Trophoblast cell (in vitro differentiated cells and primary cell): ENCODE results near the gene NPIPA3.
"Not testable (repeated sequence)": the region's sequence is repeated elsewhere in the genome, so short reads cannot be mapped to it uniquely, and the experiment has no call there.

Source experiments
- DNase-seq, 2 donors: peaks; one replicate each; pipeline ENCODE4 v3.0.0-alpha.2; 2016
- H2AFZ ChIP-seq: 2 replicates; pipeline ENCODE4 v1.6.1; 2013; ENCODE audit warnings: low read length, moderate library complexity, mild to moderate bottlenecking; ENCODE audit not compliant: insufficient read depth, poor library complexity
- H2AK5ac ChIP-seq: 2 replicates; pipeline ENCODE4 v1.6.1; 2013; ENCODE audit warnings: mild to moderate bottlenecking, low read length
- H2BK120ac ChIP-seq: 2 replicates; pipeline ENCODE4 v1.6.1; 2013; ENCODE audit warnings: low read length, mild to moderate bottlenecking, moderate library complexity; ENCODE audit not compliant: insufficient read depth, poor library complexity
- H2BK12ac ChIP-seq: 2 replicates; pipeline ENCODE4 v1.6.1; 2013; ENCODE audit warnings: mild to moderate bottlenecking, low read length, moderate library complexity
- H2BK5ac ChIP-seq: 2 replicates; pipeline ENCODE4 v1.6.1; 2013; ENCODE audit warnings: low read length, low read depth, moderate library complexity, mild to moderate bottlenecking; ENCODE audit not compliant: poor library complexity
- H3K14ac ChIP-seq: 2 replicates; pipeline ENCODE4 v1.6.1; 2013; ENCODE audit warnings: mild to moderate bottlenecking, low read length
- H3K18ac ChIP-seq: 2 replicates; pipeline ENCODE4 v1.6.1; 2013; ENCODE audit warnings: mild to moderate bottlenecking, low read length
- H3K23ac ChIP-seq: 2 replicates; pipeline ENCODE4 v1.6.1; 2013; ENCODE audit warnings: low read length
- H3K27ac ChIP-seq: 2 replicates; pipeline ENCODE4 v1.5.1; 2013; ENCODE audit warnings: low read depth, mild to moderate bottlenecking, inconsistent platforms, low read length, moderate library complexity
- H3K27me3 ChIP-seq: 2 replicates; pipeline ENCODE4 v1.6.1; 2013; ENCODE audit warnings: inconsistent platforms, mild to moderate bottlenecking, low read length, moderate library complexity; ENCODE audit not compliant: insufficient read depth
- H3K36me3 ChIP-seq, 2 experiments: 1 replicate in 1 of 2; 2 replicates in 1 of 2; pipeline ENCODE4 v1.6.1; 2013; ENCODE audit warnings: low read length in 2 of 2, mild to moderate bottlenecking in 2 of 2, moderate library complexity in 1 of 2; ENCODE audit not compliant: insufficient read depth in 2 of 2, control insufficient read depth in 1 of 2
- H3K4ac ChIP-seq: 2 replicates; pipeline ENCODE4 v1.6.1; 2013; ENCODE audit warnings: low read depth, mild to moderate bottlenecking, low read length, moderate library complexity
- H3K4me1 ChIP-seq, 2 experiments: 1 replicate in 1 of 2; 2 replicates in 1 of 2; pipeline ENCODE4 v1.6.1; 2013; ENCODE audit warnings: low read length in 2 of 2, mild to moderate bottlenecking in 2 of 2, moderate library complexity in 1 of 2; ENCODE audit not compliant: insufficient read depth in 2 of 2, control insufficient read depth in 1 of 2
- H3K4me2 ChIP-seq: 2 replicates; pipeline ENCODE4 v1.6.1; 2013; ENCODE audit warnings: inconsistent platforms, mild to moderate bottlenecking, low read length, moderate library complexity
- H3K4me3 ChIP-seq: 2 replicates; pipeline ENCODE4 v1.5.1; 2013; ENCODE audit warnings: mild to moderate bottlenecking, low read depth, low read length, inconsistent platforms
- H3K79me1 ChIP-seq: one replicate; pipeline ENCODE4 v1.6.1; 2013; ENCODE audit warnings: low read length
- H3K79me2 ChIP-seq: 2 replicates; pipeline ENCODE4 v1.6.1; 2013; ENCODE audit warnings: low read length, mild to moderate bottlenecking; ENCODE audit not compliant: control insufficient read depth, insufficient read depth, poor library complexity
- H3K9ac ChIP-seq: 2 replicates; pipeline ENCODE4 v1.6.1; 2013; ENCODE audit warnings: mild to moderate bottlenecking, low read length
- H3K9me3 ChIP-seq: 2 replicates; pipeline ENCODE4 v1.6.1; 2013; ENCODE audit warnings: low read depth, mild to moderate bottlenecking, control low read depth, inconsistent platforms, low read length; ENCODE audit not compliant: insufficient read depth
- H4K12ac ChIP-seq: 2 replicates; pipeline ENCODE4 v1.6.1; 2013; ENCODE audit warnings: low read depth, mild to moderate bottlenecking, low read length, moderate library complexity
- H4K8ac ChIP-seq: 2 replicates; pipeline ENCODE4 v1.6.1; 2013; ENCODE audit warnings: low read depth, mild to moderate bottlenecking, low read length, moderate library complexity
- H4K91ac ChIP-seq: one replicate; pipeline ENCODE4 v1.6.1; 2013; ENCODE audit warnings: low read depth, mild to moderate bottlenecking, low read length, moderate library complexity
- WGBS: extraction: QIAGEN DNeasy Blood & Tissue Kit; methylation state at CpG from one replicate; pipeline ENCODE4 v1.1.7; 2013; ENCODE audit warnings: missing lambda C conversion rate; ENCODE audit not compliant: insufficient read length, insufficient coverage; ENCODE audit errors: extremely low coverage; 5-methylcytosine and 5-hydroxymethylcytosine counted together

Gene NPIPA3

DNA sequence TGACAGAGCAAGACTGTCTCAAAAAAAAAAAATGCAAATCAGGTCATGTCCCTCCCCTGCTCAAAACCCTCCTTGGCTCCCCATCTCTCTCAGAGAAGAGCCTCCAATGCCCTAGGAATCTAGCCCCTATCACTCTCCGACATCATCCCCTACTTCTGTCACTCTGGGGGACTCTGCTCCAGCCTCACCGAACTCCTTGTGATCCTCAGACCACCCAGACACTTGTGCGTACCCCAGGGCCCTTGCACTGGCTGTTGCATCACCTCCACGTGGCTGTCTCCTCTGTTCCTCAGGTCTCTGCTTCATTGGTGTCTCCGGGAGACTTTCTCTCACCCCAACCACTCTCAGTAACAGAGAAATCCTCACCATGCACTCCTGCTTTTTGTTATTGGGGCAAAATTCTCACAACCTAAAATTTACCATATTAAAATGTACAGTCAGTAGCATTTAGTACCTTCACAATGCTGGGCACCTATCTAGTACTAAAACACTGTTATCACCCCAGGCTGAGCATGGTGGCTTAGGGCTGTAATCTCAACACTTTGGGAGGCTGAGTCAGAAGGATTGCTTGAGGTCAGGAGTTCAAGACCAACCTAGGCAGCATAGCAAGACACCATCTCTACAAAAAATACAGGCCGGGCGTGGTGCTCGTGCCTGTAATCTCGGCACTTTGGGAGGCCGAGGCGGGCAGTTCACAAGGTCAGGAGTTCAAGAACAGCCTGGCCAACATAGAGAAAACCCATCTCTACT, 24.3 kb upstream of the NPIPA3 start:
- Histone ChIP-seq H3K4me1 (no peaks in the 10 kb centered on the region), H3K4me2 (no peak overlapping the region)
- no CpG with 5 or more reads among the region's 11 CpGs for WGBS

DNA sequence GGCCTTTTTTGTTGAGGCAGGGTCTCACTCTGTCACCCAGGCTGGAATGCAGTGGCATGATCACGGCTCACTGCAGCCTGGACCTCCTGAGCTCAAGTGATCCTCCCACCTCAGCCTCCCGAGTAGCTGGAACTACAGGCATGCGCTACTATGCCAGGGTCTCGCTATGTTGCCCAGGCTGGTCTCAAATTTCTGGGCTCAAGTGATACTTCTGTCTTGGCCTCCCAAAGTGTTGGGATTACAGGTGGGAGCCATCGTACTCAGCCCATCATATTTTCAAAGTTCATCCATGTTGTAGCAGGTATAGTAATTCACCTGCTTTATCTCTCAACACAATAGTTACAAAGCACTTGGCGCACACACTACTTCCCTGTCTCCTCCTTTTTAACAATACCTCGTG, 22.8 kb upstream of the NPIPA3 start:
- not testable (repeated sequence) for H3K4me3 ChIP-seq, H3K9me3 ChIP-seq, H3K4ac ChIP-seq, H3K9ac ChIP-seq, H4K12ac ChIP-seq, H3K36me3 ChIP-seq, H3K14ac ChIP-seq, H3K4me1 ChIP-seq, H4K8ac ChIP-seq, H3K27me3 ChIP-seq, H2BK12ac ChIP-seq, H3K18ac ChIP-seq, DNase-seq, H3K4me2 ChIP-seq, H3K23ac ChIP-seq, H2AFZ ChIP-seq, H4K91ac ChIP-seq, H2AK5ac ChIP-seq, H2BK120ac ChIP-seq, H3K27ac ChIP-seq, H3K79me2 ChIP-seq, H3K79me1 ChIP-seq, H2BK5ac ChIP-seq
- WGBS = no CpG with 5 or more reads among the region's 7 CpGs

More for the DNA sequence above, 24.3 kb upstream of the NPIPA3 start:
- Histone ChIP-seq H2BK120ac (no peak overlapping the region), H4K12ac (no peak overlapping the region), H2BK12ac (no peak overlapping the region), H2AFZ (no peak overlapping the region), H3K9me3 (peaks cover 3% of the 10 kb centered on the region), H4K91ac (no peak overlapping the region), H3K4ac (no peak overlapping the region), H3K14ac (no peak overlapping the region), H2BK5ac (no peak overlapping the region), H3K27ac (no peak overlapping the region), H3K27me3 (no peaks in the 10 kb centered on the region), H3K18ac (no peak overlapping the region), H2AK5ac (no peak overlapping the region), H3K79me2 (no peaks in the 10 kb centered on the region), H3K79me1 (no peaks in the 10 kb centered on the region), H3K4me3 (no peak overlapping the region), H4K8ac (no peak overlapping the region), H3K36me3 (no peaks in the 10 kb centered on the region), H3K9ac (no peak overlapping the region), H3K23ac (no peak overlapping the region)
- no peak for DNase-seq

DNA sequence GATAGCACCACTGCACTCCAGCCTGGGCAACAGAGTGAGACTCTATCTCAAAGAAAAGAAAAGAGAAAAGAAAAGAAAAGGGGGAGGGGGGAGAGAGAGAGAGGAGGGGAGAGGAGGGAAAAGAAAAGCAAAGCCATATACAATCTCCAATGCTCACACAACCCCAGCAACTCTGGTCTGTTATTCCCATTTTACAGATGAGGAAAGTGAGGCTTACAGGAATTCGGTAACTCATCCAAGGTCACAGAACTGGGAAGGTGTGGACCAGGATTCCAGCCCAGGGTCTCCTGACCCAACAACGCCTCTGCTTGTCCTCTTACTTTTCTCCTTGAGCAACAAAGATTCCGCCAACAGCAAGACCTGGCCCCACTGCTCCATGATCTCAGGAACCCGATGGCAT, 22.1 kb upstream of the NPIPA3 start:
- no CpG with 5 or more reads among the region's 4 CpGs for WGBS
- no peaks in the 10 kb centered on the region for H3K4me1 ChIP-seq
- no peak overlapping the region for H2BK5ac ChIP-seq

DNA sequence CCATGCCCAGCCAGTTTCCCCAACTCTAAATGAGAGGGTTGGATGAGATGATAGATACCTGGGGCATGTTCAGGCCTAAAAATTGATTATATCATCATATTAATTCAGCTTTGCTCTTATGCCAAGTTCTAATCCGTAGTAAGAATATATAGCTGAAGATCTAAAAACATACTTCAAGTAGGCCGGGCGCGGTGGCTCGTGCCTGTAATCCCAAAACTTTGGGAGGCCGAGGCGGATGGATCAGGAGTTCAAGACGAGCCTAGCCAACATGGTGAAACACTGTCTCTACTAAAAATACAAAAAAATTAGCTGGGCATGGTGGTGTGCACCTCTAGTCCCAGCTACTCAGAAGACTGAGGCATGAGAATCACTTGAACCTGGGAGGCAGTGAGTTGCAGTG, 21.1 kb upstream of the NPIPA3 start:
- no peak overlapping the region for H3K27ac ChIP-seq
- DNase-seq = no peak
- no peak overlapping the region for H3K18ac ChIP-seq
- no peaks in the 10 kb centered on the region for H3K4me1 ChIP-seq
- H3K36me3 ChIP-seq = no peaks in the 10 kb centered on the region
- H2BK120ac ChIP-seq = no peak overlapping the region
- no peak overlapping the region for H2BK12ac ChIP-seq
- H2BK5ac ChIP-seq = no peak overlapping the region
- H3K9ac ChIP-seq = no peak overlapping the region
- WGBS = no CpG with 5 or more reads among the region's 8 CpGs
- H3K27me3 ChIP-seq = no peaks in the 10 kb centered on the region
- H3K4me2 ChIP-seq = no peak overlapping the region
- H3K4ac ChIP-seq = no peak overlapping the region
- no peak overlapping the region for H3K23ac ChIP-seq
- H3K79me1 ChIP-seq = no peaks in the 10 kb centered on the region
- peaks cover 3% of the 10 kb centered on the region for H3K9me3 ChIP-seq
- no peak overlapping the region for H2AFZ ChIP-seq
- H3K4me3 ChIP-seq = no peak overlapping the region
- no peak overlapping the region for H4K12ac ChIP-seq
- H2AK5ac ChIP-seq = no peak overlapping the region
- H4K8ac ChIP-seq = no peak overlapping the region
- no peak overlapping the region for H4K91ac ChIP-seq
- no peak overlapping the region for H3K14ac ChIP-seq
- H3K79me2 ChIP-seq = no peaks in the 10 kb centered on the region

More for the DNA sequence above, 22.1 kb upstream of the NPIPA3 start:
- Histone ChIP-seq H3K18ac (no peak overlapping the region), H3K23ac (no peak overlapping the region), H3K4me2 (no peak overlapping the region), H2BK12ac (no peak overlapping the region), H4K91ac (no peak overlapping the region), H3K4ac (no peak overlapping the region), H3K14ac (no peak overlapping the region), H3K27ac (no peak overlapping the region), H3K27me3 (no peaks in the 10 kb centered on the region), H3K9ac (no peak overlapping the region), H2AK5ac (no peak overlapping the region), H3K79me1 (no peaks in the 10 kb centered on the region), H3K4me3 (no peak overlapping the region), H3K9me3 (peaks cover 3% of the 10 kb centered on the region), H2BK120ac (no peak overlapping the region), H4K12ac (no peak overlapping the region), H2AFZ (no peak overlapping the region), H3K79me2 (no peaks in the 10 kb centered on the region), H4K8ac (no peak overlapping the region), H3K36me3 (no peaks in the 10 kb centered on the region)
- DNase-seq = no peak
